Measurements from ENCODE around the gene EFHB.
"Not testable (repeated sequence)": the region's sequence is repeated elsewhere in the genome, so short reads cannot be mapped to it uniquely, and the experiment has no call there.

Gene EFHB

DNA sequence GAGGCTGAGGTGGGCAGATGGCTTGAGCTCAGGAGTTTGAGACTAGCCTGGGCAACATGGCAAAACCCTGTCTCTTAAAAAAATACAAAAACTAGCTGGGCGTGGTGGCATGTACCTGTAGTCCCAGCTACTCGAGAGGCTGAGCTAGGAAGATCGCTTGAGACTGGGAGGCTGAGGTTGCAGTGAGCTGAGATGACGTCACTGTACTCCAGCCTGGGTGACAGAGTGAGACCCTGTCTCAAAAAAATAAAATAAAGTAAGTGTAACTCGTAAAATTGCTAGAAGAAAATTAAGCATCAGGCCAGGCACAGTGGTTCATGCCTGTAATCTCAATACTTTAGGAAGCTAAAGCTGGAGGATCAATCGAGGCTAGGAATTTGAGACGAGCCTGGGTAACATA lies 34.2 kb downstream of the EFHB start:
- POLR2A ChIA-PET; H3K36me3 ChIP-seq (ENCODE audit: control insufficient read depth in 2 of 2, insufficient read depth in 1 of 2, low read length in 2 of 2); H3K27ac ChIP-seq (ENCODE audit: extremely low read depth, low read depth, low read length); H3K4me3 ChIP-seq (ENCODE audit: low read depth, low read length); H3K4me1 ChIP-seq (ENCODE audit: control insufficient read depth, insufficient read depth, low read length); H3K9me3 ChIP-seq (ENCODE audit: control insufficient read depth, insufficient read depth, low read depth, low read length): not testable (repeated sequence)
- TF ChIP-seq, protein P1, sequence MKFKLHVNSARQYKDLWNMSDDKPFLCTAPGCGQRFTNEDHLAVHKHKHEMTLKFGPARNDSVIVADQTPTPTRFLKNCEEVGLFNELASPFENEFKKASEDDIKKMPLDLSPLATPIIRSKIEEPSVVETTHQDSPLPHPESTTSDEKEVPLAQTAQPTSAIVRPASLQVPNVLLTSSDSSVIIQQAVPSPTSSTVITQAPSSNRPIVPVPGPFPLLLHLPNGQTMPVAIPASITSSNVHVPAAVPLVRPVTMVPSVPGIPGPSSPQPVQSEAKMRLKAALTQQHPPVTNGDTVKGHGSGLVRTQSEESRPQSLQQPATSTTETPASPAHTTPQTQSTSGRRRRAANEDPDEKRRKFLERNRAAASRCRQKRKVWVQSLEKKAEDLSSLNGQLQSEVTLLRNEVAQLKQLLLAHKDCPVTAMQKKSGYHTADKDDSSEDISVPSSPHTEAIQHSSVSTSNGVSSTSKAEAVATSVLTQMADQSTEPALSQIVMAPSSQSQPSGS (tag by site-specific recombination; IDR thresholded peaks at IDR 0.05; ENCODE audit: low read depth) = peak; percentile 67; the same call in 1 of the 2 replicates
- CTCF ChIA-PET = interaction anchor here (1.2 kb wide), 1 partner anchor 34 kb away, joined by 3 read pairs; no protein-coding TSS in a partner anchor

- Histone ChIP-seq H3K9me3 (ENCODE audit: control insufficient read depth, insufficient read depth, low read depth, low read length) (no peaks in the 10 kb centered on the region), H3K36me3 (ENCODE audit: control insufficient read depth in 2 of 2, insufficient read depth in 1 of 2, low read length in 2 of 2) (no peaks in the 10 kb centered on the region), H3K27ac (ENCODE audit: extremely low read depth, low read depth, low read length) (no peak overlapping the region), H3K4me3 (ENCODE audit: low read depth, low read length) (no peak overlapping the region), H3K4me1 (ENCODE audit: control insufficient read depth, insufficient read depth, low read length) (no peaks in the 10 kb centered on the region)
- ChIA-PET POLR2A (no interaction called here), CTCF (interaction anchor here (1.2 kb wide), 1 partner anchor 33 kb away, joined by 3 read pairs; no protein-coding TSS in a partner anchor)
- TF ChIP-seq ZNF600 (tag by site-specific recombination; IDR thresholded peaks at IDR 0.05) (no peak), SALL2 (tag by site-specific recombination; IDR thresholded peaks at IDR 0.05; ENCODE audit: borderline replicate concordance) (no peak), GLI4 (tag by site-specific recombination; IDR thresholded peaks at IDR 0.05) (no peak)
Observed at GRCh38 chr3:19899264-19899663, 34.8 kb downstream of the EFHB start.

GRCh38 chr3:19898721-19899120 lies 35.3 kb downstream of the EFHB start:
- Histone ChIP-seq H3K4me1 (ENCODE audit: control insufficient read depth, insufficient read depth, low read length) (no peaks in the 10 kb centered on the region), H3K27ac (ENCODE audit: extremely low read depth, low read depth, low read length) (no peak overlapping the region), H3K4me3 (ENCODE audit: low read depth, low read length) (no peak overlapping the region), H3K9me3 (ENCODE audit: control insufficient read depth, insufficient read depth, low read depth, low read length) (no peaks in the 10 kb centered on the region), H3K36me3 (ENCODE audit: control insufficient read depth in 2 of 2, insufficient read depth in 1 of 2, low read length in 2 of 2) (no peaks in the 10 kb centered on the region)
- POLR2A ChIA-PET = no interaction called here
- TF ChIP-seq ZEB2 (tag by site-specific recombination; IDR thresholded peaks at IDR 0.05) = no peak
- CTCF ChIA-PET = no interaction called here

DNA sequence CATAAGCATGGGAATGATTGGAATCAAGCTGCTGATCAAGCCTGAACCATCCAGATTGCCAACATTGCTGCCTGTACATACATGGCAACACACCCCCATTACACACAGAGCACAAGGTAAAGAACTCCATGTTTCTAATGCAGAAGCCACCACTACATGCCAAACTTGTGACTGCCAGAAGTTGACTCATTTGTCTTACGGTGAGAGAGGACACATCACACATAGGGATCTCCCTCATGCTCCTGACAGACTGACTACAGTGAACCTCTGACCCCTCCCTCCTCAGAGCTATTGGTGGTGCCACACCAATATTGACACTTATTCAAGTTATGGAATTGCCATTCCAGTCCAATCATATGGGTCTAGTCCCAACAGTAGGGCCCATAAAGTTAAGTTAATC lies 42.3 kb downstream of the EFHB start:
- Histone ChIP-seq H3K4me3 (ENCODE audit: low read depth, low read length) (no peak overlapping the region), H3K9me3 (ENCODE audit: control insufficient read depth, insufficient read depth, low read depth, low read length) (no peaks in the 10 kb centered on the region), H3K4me1 (ENCODE audit: control insufficient read depth, insufficient read depth, low read length) (peaks cover 11% of the 10 kb centered on the region), H3K27ac (ENCODE audit: extremely low read depth, low read depth, low read length) (no peak overlapping the region), H3K36me3 (ENCODE audit: control insufficient read depth in 2 of 2, insufficient read depth in 1 of 2, low read length in 2 of 2) (no peaks in the 10 kb centered on the region)
- ChIA-PET POLR2A (no interaction called here), CTCF (interaction anchor here (0.7 to 2.1 kb wide), 2 partner anchors 10 to 1044 kb away, joined by 4 to 6 read pairs; no protein-coding TSS in a partner anchor)
- TF ChIP-seq MYNN (tag by site-specific recombination; IDR thresholded peaks at IDR 0.05; ENCODE audit: borderline replicate concordance) (no peak), ZSCAN23 (tag by site-specific recombination; IDR thresholded peaks at IDR 0.05) (no peak), ZNF366 (tag by site-specific recombination; conservative IDR thresholded peaks at IDR 0.05) (no peak), ZNF394 (tag by site-specific recombination; IDR thresholded peaks at IDR 0.05; ENCODE audit: borderline replicate concordance) (no peak), ZNF148 (tag by site-specific recombination; IDR thresholded peaks at IDR 0.05; ENCODE audit: borderline replicate concordance) (no peak), TRIM28 (IDR thresholded peaks at IDR 0.05; ENCODE audit: borderline replicate concordance, low read length) (no peak), ZNF692 (tag by site-specific recombination; IDR thresholded peaks at IDR 0.05) (no peak), WT1 (tag by site-specific recombination; IDR thresholded peaks at IDR 0.05) (no peak), ZNF18 (tag by site-specific recombination; IDR thresholded peaks at IDR 0.05) (no peak)

All from HEK293 (cell line).